HEK293 (cell line): Measurements from ENCODE around the gene DUSP16.

Source experiments
- CTCF ChIA-PET: fragments of 350-600 bp; formaldehyde crosslinking; extraction: SDS; loops from one replicate; lab custom pipeline; 2021; ENCODE audit warnings: antibody characterized with exemption; lab: Yijun Ruan, JAX
- POLR2A ChIA-PET: fragments of 300-600 bp; formaldehyde crosslinking; extraction: SDS; loops from one replicate; lab custom pipeline; 2020; ENCODE audit warnings: antibody characterized with exemption, inconsistent platforms; lab: Yijun Ruan, JAX
- H3K27ac ChIP-seq: fragments of 200-500 bp; sonication (Bioruptor generic); 2 replicates; pipeline ENCODE4 v1.5.1; 2014; ENCODE audit warnings: low read depth, low read length, control low read depth, inconsistent platforms; ENCODE audit errors: extremely low read depth
- H3K36me3 ChIP-seq, 2 experiments: fragments of 200-500 bp in 1 of 2; sonication (Bioruptor generic) in 1 of 2; 1 replicate in 1 of 2; 2 replicates in 1 of 2; pipeline ENCODE4 v1.5.1; 2014 to 2017; ENCODE audit warnings: inconsistent platforms in 2 of 2, low read length in 2 of 2; ENCODE audit not compliant: control insufficient read depth in 2 of 2, insufficient read depth in 1 of 2
- H3K4me1 ChIP-seq: fragments of 200-500 bp; sonication (Bioruptor generic); 2 replicates; pipeline ENCODE4 v1.5.1; 2014; ENCODE audit warnings: mild to moderate bottlenecking, low read length, inconsistent platforms; ENCODE audit not compliant: control insufficient read depth, insufficient read depth
- H3K4me3 ChIP-seq: 2 replicates; pipeline ENCODE4 v1.5.1; 2011; ENCODE audit warnings: low read depth, mild to moderate bottlenecking, control low read depth, low read length, moderate library complexity
- H3K9me3 ChIP-seq: fragments of 200-500 bp; sonication (Bioruptor generic); 2 replicates; pipeline ENCODE4 v1.5.1; 2014; ENCODE audit warnings: low read depth, low read length, inconsistent platforms; ENCODE audit not compliant: control insufficient read depth, insufficient read depth
- FEZF1 ChIP-seq: fragments of 450-650 bp; formaldehyde crosslinking; IDR thresholded peaks from 2 replicates; pipeline ENCODE4 v1.5.1; 2016; ENCODE audit warnings: missing biosample characterization, missing genetic modification characterization
- KLF1 ChIP-seq: fragments of 450-650 bp; formaldehyde crosslinking; IDR thresholded peaks from 2 replicates; pipeline ENCODE4 v1.5.1; 2016; ENCODE audit warnings: missing biosample characterization, missing genetic modification characterization
- SCRT1 ChIP-seq: fragments of 450-650 bp; formaldehyde crosslinking; IDR thresholded peaks from 2 replicates; pipeline ENCODE4 v1.5.1; 2016; ENCODE audit warnings: missing biosample characterization, missing genetic modification characterization, borderline replicate concordance
- ZBTB10 ChIP-seq: fragments of 450-650 bp; formaldehyde crosslinking; IDR thresholded peaks from 2 replicates; pipeline ENCODE4 v1.5.1; 2016; ENCODE audit warnings: missing biosample characterization, missing genetic modification characterization
- ZBTB44 ChIP-seq: fragments of 450-650 bp; IDR thresholded peaks from 2 replicates; pipeline ENCODE4 v1.5.1; 2018; ENCODE audit warnings: missing biosample characterization, mild to moderate bottlenecking, missing genetic modification characterization
- ZBTB7A ChIP-seq: fragments of 450-650 bp; formaldehyde crosslinking; IDR thresholded peaks from 2 replicates; pipeline ENCODE4 v1.5.1; 2016; ENCODE audit warnings: low read depth, missing biosample characterization, missing genetic modification characterization
- ZBTB8A ChIP-seq: fragments of 450-650 bp; formaldehyde crosslinking; IDR thresholded peaks from 2 replicates; pipeline ENCODE4 v1.5.1; 2016; ENCODE audit warnings: missing biosample characterization, missing genetic modification characterization
- ZEB2 ChIP-seq: fragments of 450-650 bp; formaldehyde crosslinking; IDR thresholded peaks from 2 replicates; pipeline ENCODE4 v1.5.1; 2016; ENCODE audit warnings: missing biosample characterization, missing genetic modification characterization
- ZNF132 ChIP-seq: fragments of 450-650 bp; formaldehyde crosslinking; IDR thresholded peaks from 2 replicates; pipeline ENCODE4 v1.5.1; 2017; ENCODE audit warnings: missing biosample characterization, missing genetic modification characterization, borderline replicate concordance
- ZNF155 ChIP-seq: fragments of 450-650 bp; formaldehyde crosslinking; IDR thresholded peaks from 2 replicates; pipeline ENCODE4 v1.5.1; 2016; ENCODE audit warnings: missing biosample characterization, missing genetic modification characterization
- ZNF214 ChIP-seq: fragments of 450-650 bp; formaldehyde crosslinking; IDR thresholded peaks from 2 replicates; pipeline ENCODE4 v1.5.1; 2017; ENCODE audit warnings: missing biosample characterization, mild to moderate bottlenecking, missing genetic modification characterization, borderline replicate concordance
- ZNF23 ChIP-seq: fragments of 450-650 bp; formaldehyde crosslinking; IDR thresholded peaks from 2 replicates; pipeline ENCODE4 v1.5.1; 2016; ENCODE audit warnings: missing biosample characterization, missing genetic modification characterization, borderline replicate concordance
- ZNF555 ChIP-seq: fragments of 450-650 bp; formaldehyde crosslinking; conservative IDR thresholded peaks from 2 replicates; pipeline ENCODE4 v1.5.1; 2017; ENCODE audit warnings: missing biosample characterization, mild to moderate bottlenecking, missing genetic modification characterization, inconsistent platforms
- ZNF580 ChIP-seq: fragments of 450-650 bp; formaldehyde crosslinking; IDR thresholded peaks from 2 replicates; pipeline ENCODE4 v1.5.1; 2016; ENCODE audit warnings: missing biosample characterization, missing genetic modification characterization
- ZNF704 ChIP-seq: fragments of 450-650 bp; formaldehyde crosslinking; IDR thresholded peaks from 2 replicates; pipeline ENCODE4 v1.5.1; 2016; ENCODE audit warnings: missing biosample characterization, missing genetic modification characterization
- ZNF747 ChIP-seq: fragments of 450-650 bp; formaldehyde crosslinking; IDR thresholded peaks from 2 replicates; pipeline ENCODE4 v1.5.1; 2016; ENCODE audit warnings: missing biosample characterization, missing genetic modification characterization
- ZNF837 ChIP-seq: fragments of 450-650 bp; formaldehyde crosslinking; IDR thresholded peaks from 2 replicates; pipeline ENCODE4 v1.5.1; 2016; ENCODE audit warnings: missing biosample characterization, missing genetic modification characterization
- ZNF843 ChIP-seq: fragments of 450-650 bp; formaldehyde crosslinking; IDR thresholded peaks from 2 replicates; pipeline ENCODE4 v1.5.1; 2016; ENCODE audit warnings: missing biosample characterization, missing genetic modification characterization
- TF ChIP-seq, protein P1 (sequence below): fragments of 450-650 bp; formaldehyde crosslinking; IDR thresholded peaks from 2 replicates; pipeline ENCODE4 v1.5.1; 2017; ENCODE audit warnings: missing biosample characterization, missing genetic modification characterization
- TF ChIP-seq, protein P2 (sequence below): fragments of 450-650 bp; formaldehyde crosslinking; IDR thresholded peaks from 2 replicates; pipeline ENCODE4 v1.5.1; 2016; ENCODE audit warnings: missing biosample characterization, missing genetic modification characterization, low read depth
- TF ChIP-seq, protein P3 (sequence below): fragments of 450-650 bp; formaldehyde crosslinking; IDR thresholded peaks from 2 replicates; pipeline ENCODE4 v1.5.1; 2016; ENCODE audit warnings: missing biosample characterization, missing genetic modification characterization

Gene DUSP16

DNA sequence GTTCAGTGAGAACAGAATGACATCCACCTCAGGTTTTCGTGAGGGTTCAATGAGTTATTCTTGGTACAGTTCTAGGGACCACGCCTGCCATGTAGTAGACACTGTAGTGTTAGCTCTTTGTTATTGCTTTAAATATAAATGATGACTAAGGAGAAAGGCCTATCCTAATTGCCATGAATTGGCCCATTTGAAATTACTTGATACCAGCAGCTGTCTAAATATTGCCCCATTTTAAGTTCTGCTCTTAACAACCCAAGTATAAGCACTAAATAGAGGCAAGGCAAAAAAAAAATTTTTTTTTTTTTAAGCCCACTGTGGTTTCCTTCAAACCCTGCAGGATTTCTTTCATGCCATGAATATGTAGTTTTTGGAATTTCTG lies 121.2 kb downstream of the DUSP16 start:
- no peaks in the 10 kb centered on the region for H3K9me3 ChIP-seq
- TF ChIP-seq FEZF1 (tag by site-specific recombination): no peak
- no peak for TF ChIP-seq ZBTB44 (tag by site-specific recombination)
- TF ChIP-seq ZNF843 (tag by site-specific recombination): no peak
- ChIA-PET CTCF (interaction anchor here (0.6 kb wide), 1 partner anchor 11 kb away, joined by 3 read pairs; no protein-coding TSS in a partner anchor), POLR2A (no interaction called here)
- H3K4me1 ChIP-seq: no peaks in the 10 kb centered on the region
- H3K4me3 ChIP-seq: no peak overlapping the region
- peaks cover 0 to 3% of the 10 kb centered on the region in 2 experiments; a peak in 2 of 3 replicates for H3K36me3 ChIP-seq
- H3K27ac ChIP-seq: no peak overlapping the region

DNA sequence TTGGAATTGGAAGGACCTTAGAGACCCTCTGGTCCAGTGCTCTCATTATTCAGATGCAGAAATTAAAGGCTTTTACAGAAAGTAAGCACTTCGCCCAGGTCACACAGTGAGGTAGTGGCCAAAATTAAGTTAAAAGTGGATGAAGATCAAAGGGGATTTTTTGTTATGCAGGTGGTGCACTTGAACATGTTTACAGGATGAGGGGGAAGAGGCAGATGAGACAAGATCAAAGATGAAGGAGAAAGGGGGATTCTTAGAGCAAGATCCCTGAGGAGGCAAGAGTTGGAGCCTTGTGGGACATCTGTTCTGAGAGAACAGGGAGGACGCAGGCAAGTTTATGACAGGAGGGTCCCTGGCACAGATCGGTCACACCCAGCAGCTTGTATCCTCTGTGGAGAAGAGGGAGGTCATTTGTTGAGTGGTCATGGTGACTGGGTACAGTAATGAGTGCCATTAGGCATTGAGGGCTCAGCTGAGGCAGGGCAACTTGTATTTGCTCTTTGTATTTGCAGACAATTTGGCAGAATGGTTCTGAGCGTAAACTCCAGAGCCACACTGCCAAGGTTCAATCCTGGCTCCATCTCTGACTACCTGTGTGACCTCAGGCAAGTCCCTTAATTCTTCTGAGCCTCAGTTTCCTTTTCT lies 121.8 kb downstream of the DUSP16 start:
- no peak for TF ChIP-seq ZBTB10 (tag by site-specific recombination)
- TF ChIP-seq ZNF837 (tag by site-specific recombination): no peak
- POLR2A ChIA-PET: no interaction called here
- no peak overlapping the region for H3K4me3 ChIP-seq
- no peaks in the 10 kb centered on the region for H3K9me3 ChIP-seq
- H3K36me3 ChIP-seq: peaks cover 0 to 4% of the 10 kb centered on the region in 2 experiments; a peak in 2 of 3 replicates
- CTCF ChIA-PET: no interaction called here
- H3K4me1 ChIP-seq: no peaks in the 10 kb centered on the region
- no peak overlapping the region for H3K27ac ChIP-seq

GRCh38 chr12:12439636-12440035 lies 123.0 kb downstream of the DUSP16 start:
- POLR2A ChIA-PET: no interaction called here
- H3K9me3 ChIP-seq: no peaks in the 10 kb centered on the region
- no peaks in the 10 kb centered on the region for H3K4me1 ChIP-seq
- CTCF ChIA-PET: no interaction called here
- no peak overlapping the region for H3K4me3 ChIP-seq
- peaks cover 0 to 4% of the 10 kb centered on the region in 2 experiments; a peak in 2 of 3 replicates for H3K36me3 ChIP-seq
- H3K27ac ChIP-seq: no peak overlapping the region
- TF ChIP-seq ZNF214 (tag by site-specific recombination) (no peak), ZNF580 (tag by site-specific recombination) (no peak), ZNF132 (tag by site-specific recombination) (no peak), ZNF23 (tag by site-specific recombination) (no peak), ZBTB8A (tag by site-specific recombination) (no peak), ZNF155 (tag by site-specific recombination) (no peak), ZNF747 (no peak), SCRT1 (tag by site-specific recombination) (no peak), KLF1 (no peak), ZBTB7A (tag by site-specific recombination) (no peak), ZNF704 (tag by site-specific recombination) (no peak), ZEB2 (tag by site-specific recombination) (no peak), ZNF555 (tag by site-specific recombination) (no peak)
- TF ChIP-seq, protein P1, sequence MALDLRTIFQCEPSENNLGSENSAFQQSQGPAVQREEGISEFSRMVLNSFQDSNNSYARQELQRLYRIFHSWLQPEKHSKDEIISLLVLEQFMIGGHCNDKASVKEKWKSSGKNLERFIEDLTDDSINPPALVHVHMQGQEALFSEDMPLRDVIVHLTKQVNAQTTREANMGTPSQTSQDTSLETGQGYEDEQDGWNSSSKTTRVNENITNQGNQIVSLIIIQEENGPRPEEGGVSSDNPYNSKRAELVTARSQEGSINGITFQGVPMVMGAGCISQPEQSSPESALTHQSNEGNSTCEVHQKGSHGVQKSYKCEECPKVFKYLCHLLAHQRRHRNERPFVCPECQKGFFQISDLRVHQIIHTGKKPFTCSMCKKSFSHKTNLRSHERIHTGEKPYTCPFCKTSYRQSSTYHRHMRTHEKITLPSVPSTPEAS (tag by site-specific recombination): no peak
- TF ChIP-seq, protein P2, sequence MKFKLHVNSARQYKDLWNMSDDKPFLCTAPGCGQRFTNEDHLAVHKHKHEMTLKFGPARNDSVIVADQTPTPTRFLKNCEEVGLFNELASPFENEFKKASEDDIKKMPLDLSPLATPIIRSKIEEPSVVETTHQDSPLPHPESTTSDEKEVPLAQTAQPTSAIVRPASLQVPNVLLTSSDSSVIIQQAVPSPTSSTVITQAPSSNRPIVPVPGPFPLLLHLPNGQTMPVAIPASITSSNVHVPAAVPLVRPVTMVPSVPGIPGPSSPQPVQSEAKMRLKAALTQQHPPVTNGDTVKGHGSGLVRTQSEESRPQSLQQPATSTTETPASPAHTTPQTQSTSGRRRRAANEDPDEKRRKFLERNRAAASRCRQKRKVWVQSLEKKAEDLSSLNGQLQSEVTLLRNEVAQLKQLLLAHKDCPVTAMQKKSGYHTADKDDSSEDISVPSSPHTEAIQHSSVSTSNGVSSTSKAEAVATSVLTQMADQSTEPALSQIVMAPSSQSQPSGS (tag by site-specific recombination): no peak
- TF ChIP-seq, protein P3, sequence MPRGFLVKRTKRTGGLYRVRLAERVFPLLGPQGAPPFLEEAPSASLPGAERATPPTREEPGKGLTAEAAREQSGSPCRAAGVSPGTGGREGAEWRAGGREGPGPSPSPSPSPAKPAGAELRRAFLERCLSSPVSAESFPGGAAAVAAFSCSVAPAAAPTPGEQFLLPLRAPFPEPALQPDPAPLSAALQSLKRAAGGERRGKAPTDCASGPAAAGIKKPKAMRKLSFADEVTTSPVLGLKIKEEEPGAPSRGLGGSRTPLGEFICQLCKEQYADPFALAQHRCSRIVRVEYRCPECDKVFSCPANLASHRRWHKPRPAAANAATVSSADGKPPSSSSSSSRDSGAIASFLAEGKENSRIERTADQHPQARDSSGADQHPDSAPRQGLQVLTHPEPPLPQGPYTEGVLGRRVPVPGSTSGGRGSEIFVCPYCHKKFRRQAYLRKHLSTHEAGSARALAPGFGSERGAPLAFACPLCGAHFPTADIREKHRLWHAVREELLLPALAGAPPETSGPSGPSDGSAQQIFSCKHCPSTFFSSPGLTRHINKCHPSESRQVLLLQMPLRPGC: no peak
